ENCODE data around the gene GPC2. TPM values are rescaled to one million over a fixed set of nuclear protein-coding genes. Genes with fewer than 3 reads are reported as not detected.

Gene GPC2
- total RNA-seq, 1 experiment from 2014 or later, result 5.0 TPM

DNA sequence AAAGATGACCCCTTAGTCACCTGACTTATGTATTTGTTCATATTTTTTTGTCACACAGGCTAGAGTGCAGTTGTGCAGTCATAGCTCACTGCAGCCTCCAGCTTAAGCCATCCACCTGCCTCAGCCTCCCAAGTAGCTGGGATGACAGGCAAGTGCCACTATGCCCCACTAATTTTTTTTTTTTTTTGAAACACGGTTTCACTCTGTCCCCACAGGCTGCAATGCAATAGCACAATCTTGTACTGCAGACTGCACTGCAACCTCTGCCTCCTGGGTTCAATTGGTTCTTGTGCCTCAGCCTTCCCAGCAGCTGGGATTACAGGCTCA is 48.6 kb downstream of the GPC2 start:
- CTCF ChIA-PET, result interaction anchor here (0.6 to 1.6 kb wide), 4 partner anchors 19 to 279 kb away, joined by 3 to 6 read pairs (median 4); partner anchors contain the start of gene LAMTOR4
- TF ChIP-seq, protein P1, sequence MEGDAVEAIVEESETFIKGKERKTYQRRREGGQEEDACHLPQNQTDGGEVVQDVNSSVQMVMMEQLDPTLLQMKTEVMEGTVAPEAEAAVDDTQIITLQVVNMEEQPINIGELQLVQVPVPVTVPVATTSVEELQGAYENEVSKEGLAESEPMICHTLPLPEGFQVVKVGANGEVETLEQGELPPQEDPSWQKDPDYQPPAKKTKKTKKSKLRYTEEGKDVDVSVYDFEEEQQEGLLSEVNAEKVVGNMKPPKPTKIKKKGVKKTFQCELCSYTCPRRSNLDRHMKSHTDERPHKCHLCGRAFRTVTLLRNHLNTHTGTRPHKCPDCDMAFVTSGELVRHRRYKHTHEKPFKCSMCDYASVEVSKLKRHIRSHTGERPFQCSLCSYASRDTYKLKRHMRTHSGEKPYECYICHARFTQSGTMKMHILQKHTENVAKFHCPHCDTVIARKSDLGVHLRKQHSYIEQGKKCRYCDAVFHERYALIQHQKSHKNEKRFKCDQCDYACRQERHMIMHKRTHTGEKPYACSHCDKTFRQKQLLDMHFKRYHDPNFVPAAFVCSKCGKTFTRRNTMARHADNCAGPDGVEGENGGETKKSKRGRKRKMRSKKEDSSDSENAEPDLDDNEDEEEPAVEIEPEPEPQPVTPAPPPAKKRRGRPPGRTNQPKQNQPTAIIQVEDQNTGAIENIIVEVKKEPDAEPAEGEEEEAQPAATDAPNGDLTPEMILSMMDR (IDR thresholded peaks at IDR 0.05; ENCODE audit: insufficient read depth in 1 of 2, low read depth in 1 of 2, low read length in 1 of 2, severe bottlenecking in 1 of 2, unreplicated experiment in 1 of 2), result no peak
- Histone ChIP-seq H3K27me3 (replicated peaks; ENCODE audit: control insufficient read depth, insufficient read depth, low read length) (no peaks in the 10 kb centered on the region), H3K36me3 (ENCODE audit: control insufficient read depth, insufficient read depth, low read length) (no peaks in the 10 kb centered on the region), H3K4me3 (ENCODE audit: low read depth, low read length) (peak overlapping the region; percentile 95; the same call in 1 of the 2 replicates), H3K4me1 (peaks cover 20% of the 10 kb centered on the region), H3K9me3 (no peaks in the 10 kb centered on the region)
- H3K36me3 Mint-ChIP-seq (ENCODE audit: insufficient read depth, unreplicated experiment), result peaks cover 25% of the 10 kb centered on the region
- POLR2A ChIA-PET, result interaction anchor here (0.6 to 1.2 kb wide), 3 partner anchors 27 to 300 kb away, joined by 3 to 8 read pairs (median 4); partner anchors contain the start of genes AP4M1, MCM7, MEPCE and ZCWPW1
- no TSS peak for BruUV-seq (replicated peaks)
- intact Hi-C loops (cut with micrococcal nuclease; ENCODE audit: unreplicated experiment), result no loop called here
- peak overlapping the region; percentile 99 for H3K4me3 Mint-ChIP-seq (ENCODE audit: unreplicated experiment)
- no peaks in the 10 kb centered on the region for H3K9me3 Mint-ChIP-seq (ENCODE audit: unreplicated experiment)
- H3K27me3 Mint-ChIP-seq (ENCODE audit: insufficient read depth, unreplicated experiment), result no peaks in the 10 kb centered on the region
- DNase-seq, result no peak
- H3K27ac Mint-ChIP-seq (ENCODE audit: unreplicated experiment), result no peak overlapping the region
- peaks cover 32% of the 10 kb centered on the region for H3K4me1 Mint-ChIP-seq (ENCODE audit: low read depth, unreplicated experiment)

DNA sequence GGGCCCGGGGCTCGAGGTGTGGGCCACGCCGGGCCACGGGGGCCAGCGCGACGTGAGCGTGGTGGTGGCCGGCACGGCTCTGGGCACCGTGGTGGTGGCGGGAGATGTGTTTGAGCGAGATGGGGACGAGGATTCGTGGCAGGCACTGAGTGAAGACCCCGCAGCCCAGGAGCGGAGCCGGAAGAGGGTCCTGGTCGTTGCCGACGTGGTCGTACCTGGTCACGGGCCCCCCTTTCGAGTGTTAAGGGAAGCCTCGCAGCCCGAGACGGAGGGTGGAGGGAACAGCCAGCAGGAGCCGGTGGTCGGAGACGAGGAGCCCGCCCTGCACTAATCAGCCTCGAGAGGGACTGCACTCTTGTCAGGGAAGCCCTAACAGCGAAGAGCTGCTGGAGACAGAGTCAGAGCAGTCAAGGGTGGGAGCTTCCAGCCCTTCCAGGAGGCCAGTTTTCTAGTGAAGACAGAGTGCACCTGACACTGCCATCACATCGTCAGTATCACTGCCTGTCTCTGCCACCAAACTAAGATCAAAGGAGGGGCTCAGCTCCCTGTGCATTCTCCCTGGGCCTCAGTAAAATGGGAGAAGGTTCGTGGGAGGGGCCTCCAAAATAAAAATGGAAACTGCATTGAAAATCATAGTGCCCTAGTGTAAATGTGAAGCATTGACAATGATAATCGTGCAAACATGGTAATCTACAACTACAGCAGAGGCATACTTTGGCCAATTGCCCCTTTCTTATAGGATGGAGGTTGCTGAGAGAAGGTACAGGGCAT is 49.1 kb downstream of the GPC2 start:
- Mint-ChIP-seq H3K4me3 (ENCODE audit: unreplicated experiment) (peak overlapping the region; percentile 99), H3K4me1 (ENCODE audit: low read depth, unreplicated experiment) (peaks cover 30% of the 10 kb centered on the region), H3K27ac (ENCODE audit: unreplicated experiment) (peak overlapping the region; percentile 19), H3K27me3 (ENCODE audit: insufficient read depth, unreplicated experiment) (no peaks in the 10 kb centered on the region), H3K9me3 (ENCODE audit: unreplicated experiment) (no peaks in the 10 kb centered on the region), H3K36me3 (ENCODE audit: insufficient read depth, unreplicated experiment) (peaks cover 25% of the 10 kb centered on the region)
- TF ChIP-seq, protein P1 (IDR thresholded peaks at IDR 0.05; ENCODE audit: insufficient read depth in 1 of 2, low read depth in 1 of 2, low read length in 1 of 2, severe bottlenecking in 1 of 2, unreplicated experiment in 1 of 2), result no peak
- H3K27me3 ChIP-seq (replicated peaks; ENCODE audit: control insufficient read depth, insufficient read depth, low read length), result no peaks in the 10 kb centered on the region
- intact Hi-C loops (cut with micrococcal nuclease; ENCODE audit: unreplicated experiment), result loop anchor here (1.0 kb wide), 1 partner anchor 9 kb away; the partner anchor contains the start of genes CNPY4 and TAF6
- ChIA-PET CTCF (interaction anchor here (0.6 to 1.6 kb wide), 6 partner anchors 14 to 280 kb away, joined by 3 to 6 read pairs (median 3); partner anchors contain the start of gene LAMTOR4), POLR2A (interaction anchor here (0.6 to 1.2 kb wide), 3 partner anchors 26 to 301 kb away, joined by 3 to 8 read pairs (median 4); partner anchors contain the start of genes AP4M1, MCM7, MEPCE and ZCWPW1)
- peak overlapping the region; percentile 95 for H3K4me3 ChIP-seq (ENCODE audit: low read depth, low read length)
- DNase-seq, result peak; percentile 53
- TSS peak; percentile 30 for BruUV-seq (replicated peaks)
- H3K9me3 ChIP-seq, result no peaks in the 10 kb centered on the region
- H3K4me1 ChIP-seq, result peaks cover 20% of the 10 kb centered on the region
- H3K36me3 ChIP-seq (ENCODE audit: control insufficient read depth, insufficient read depth, low read length), result no peaks in the 10 kb centered on the region

Measured in Caco-2 (cell line).